Neural progenitor cell (in vitro differentiated cells): Measurements from ENCODE around the gene EEF1G. TPM values are rescaled to one million over a fixed set of nuclear protein-coding genes. Genes with fewer than 3 reads are reported as not detected.

Experiments
- DNase-seq: peaks from one replicate; pipeline ENCODE4 v3.0.0-alpha.2; 2016; ENCODE audit warnings: low spot score
- H2AFZ ChIP-seq: fragments of 200-600 bp; sonication (generic); replicated peaks from 2 replicates; pipeline ENCODE4 v1.6.1; 2016; ENCODE audit warnings: antibody characterized with exemption
- H3F3A ChIP-seq: fragments of 200-600 bp; sonication (generic); 2 replicates; pipeline ENCODE4 v1.6.1; 2016; ENCODE audit warnings: antibody characterized with exemption, low read depth
- H3K27ac ChIP-seq: fragments of 200-600 bp; sonication (generic); 2 replicates; pipeline ENCODE4 v1.5.1; 2016; ENCODE audit warnings: mild to moderate bottlenecking
- H3K27me3 ChIP-seq: fragments of 200-600 bp; sonication (generic); 2 replicates; pipeline ENCODE4 v1.6.1; 2016; ENCODE audit warnings: mild to moderate bottlenecking, moderate library complexity
- H3K36me3 ChIP-seq: fragments of 200-600 bp; sonication (generic); 2 replicates; pipeline ENCODE4 v1.5.1; 2016
- H3K4me1 ChIP-seq: fragments of 200-600 bp; sonication (generic); 2 replicates; pipeline ENCODE4 v1.6.1; 2016; ENCODE audit warnings: mixed run types
- H3K4me2 ChIP-seq: fragments of 200-600 bp; sonication (generic); 2 replicates; pipeline ENCODE4 v1.6.1; 2016
- H3K4me3 ChIP-seq: fragments of 200-600 bp; sonication (generic); 2 replicates; pipeline ENCODE4 v1.5.1; 2016
- H3K79me2 ChIP-seq: fragments of 200-600 bp; sonication (generic); 2 replicates; pipeline ENCODE4 v1.6.1; 2016; ENCODE audit warnings: low read depth
- H3K9ac ChIP-seq: fragments of 200-600 bp; sonication (generic); 2 replicates; pipeline ENCODE4 v1.6.1; 2016
- H3K9me3 ChIP-seq: fragments of 200-600 bp; sonication (generic); 2 replicates; pipeline ENCODE4 v1.5.1; 2016; ENCODE audit warnings: low read depth
- H4K20me1 ChIP-seq: fragments of 200-600 bp; sonication (generic); 2 replicates; pipeline ENCODE4 v1.6.1; 2016; ENCODE audit warnings: low read depth
- H3K27ac Mint-ChIP-seq: 3 replicates; pipeline ENCODE4 v1.8.0; 2021; ENCODE audit warnings: mixed read lengths
- H3K27me3 Mint-ChIP-seq: 2 replicates; pipeline ENCODE4 v1.8.0; 2022; ENCODE audit warnings: low read depth, mild to moderate bottlenecking, inconsistent platforms, moderate library complexity, mixed read lengths; ENCODE audit not compliant: insufficient read depth
- H3K36me3 Mint-ChIP-seq: 3 replicates; pipeline ENCODE4 v1.8.0; 2021; ENCODE audit warnings: mixed read lengths
- H3K4me1 Mint-ChIP-seq: 3 replicates; pipeline ENCODE4 v1.8.0; 2021; ENCODE audit warnings: mixed read lengths
- H3K4me3 Mint-ChIP-seq: 3 replicates; pipeline ENCODE4 v1.8.0; 2021; ENCODE audit warnings: mild to moderate bottlenecking, moderate library complexity, mixed read lengths
- H3K9me3 Mint-ChIP-seq: 3 replicates; pipeline ENCODE4 v1.8.0; 2020; ENCODE audit warnings: mixed read lengths
- CTCF ChIP-seq: fragments of 200-600 bp; sonication (generic); IDR thresholded peaks from 2 replicates; pipeline ENCODE4 v1.5.1; 2017; ENCODE audit warnings: antibody characterized with exemption, mild to moderate bottlenecking
- EZH2 ChIP-seq: fragments of 200-600 bp; sonication (generic); IDR thresholded peaks from 2 replicates; pipeline ENCODE4 v1.6.1; 2017; ENCODE audit warnings: antibody characterized with exemption, mild to moderate bottlenecking, moderate library complexity
- EZH2phosphoT487 ChIP-seq: fragments of 200-600 bp; sonication (generic); IDR thresholded peaks from 2 replicates; pipeline ENCODE4 v1.6.1; 2017; ENCODE audit warnings: antibody characterized with exemption
- total RNA-seq: library from RNA; depleted of rRNA; stranded (reverse); fragments of >200 nt; gene quantifications from 2 replicates; pipeline ENCODE4 v1.2.3, GENCODE V29; 2015; ENCODE audit warnings: low replicate concordance

The EEF1G gene
- total RNA-seq, 1 donor from 2014 or later = 2,358 TPM

- H3F3A ChIP-seq = peaks cover 94% of the 10 kb centered on the region
- TF ChIP-seq EZH2phosphoT487 (no peak), CTCF (no peak), EZH2 (no peak)
- H3K4me3 Mint-ChIP-seq = peak overlapping the region; percentile 60
- peak overlapping the region; percentile 71 for H3K27ac ChIP-seq
- peaks cover 10% of the 10 kb centered on the region for H3K36me3 ChIP-seq
- H3K9ac ChIP-seq = no peak overlapping the region
- peaks cover 30% of the 10 kb centered on the region for H4K20me1 ChIP-seq
- no peak overlapping the region for H3K4me3 ChIP-seq
- no peaks in the 10 kb centered on the region for H3K27me3 ChIP-seq
- H3K79me2 ChIP-seq = peaks cover 19% of the 10 kb centered on the region
- peak; percentile 85 for DNase-seq
- H3K27me3 Mint-ChIP-seq = peaks cover 3% of the 10 kb centered on the region
- peak overlapping the region; percentile 96 for H3K27ac Mint-ChIP-seq
- H3K9me3 ChIP-seq = no peaks in the 10 kb centered on the region
- peaks cover 65% of the 10 kb centered on the region for H3K4me1 ChIP-seq
- peaks cover 19% of the 10 kb centered on the region for H3K36me3 Mint-ChIP-seq
- no peak overlapping the region for H3K4me2 ChIP-seq
- H3K4me1 Mint-ChIP-seq = peaks cover 66% of the 10 kb centered on the region
- H2AFZ ChIP-seq = no peak overlapping the region
- H3K9me3 Mint-ChIP-seq = no peaks in the 10 kb centered on the region
These were observed 17.4 kb downstream of the EEF1G start for GRCh38 chr11:62556108-62556874.

- Mint-ChIP-seq H3K36me3 (peaks cover 19% of the 10 kb centered on the region), H3K4me1 (peaks cover 72% of the 10 kb centered on the region), H3K27ac (peak overlapping the region; percentile 68), H3K4me3 (no peak overlapping the region), H3K27me3 (peaks cover 3% of the 10 kb centered on the region), H3K9me3 (no peaks in the 10 kb centered on the region)
- Histone ChIP-seq H3K27ac (peak overlapping the region; percentile 71), H3K36me3 (peaks cover 10% of the 10 kb centered on the region), H3K9me3 (no peaks in the 10 kb centered on the region), H3K79me2 (peaks cover 19% of the 10 kb centered on the region), H4K20me1 (peaks cover 23% of the 10 kb centered on the region), H3K27me3 (no peaks in the 10 kb centered on the region), H3K4me2 (no peak overlapping the region), H3K4me1 (peaks cover 69% of the 10 kb centered on the region), H3F3A (peaks cover 91% of the 10 kb centered on the region), H3K4me3 (no peak overlapping the region), H2AFZ (no peak overlapping the region), H3K9ac (no peak overlapping the region)
- peak; percentile 49 for DNase-seq
- TF ChIP-seq EZH2phosphoT487 (no peak), CTCF (no peak), EZH2 (no peak)
These were observed 18.1 kb downstream of the EEF1G start for GRCh38 chr11:62555464-62556107.

- Histone ChIP-seq H3K27me3 (no peaks in the 10 kb centered on the region), H3K4me3 (no peak overlapping the region), H3K27ac (no peak overlapping the region), H3K4me1 (peaks cover 60% of the 10 kb centered on the region), H3K4me2 (no peak overlapping the region), H2AFZ (no peak overlapping the region), H3F3A (peaks cover 83% of the 10 kb centered on the region), H3K9ac (no peak overlapping the region), H3K36me3 (peaks cover 10% of the 10 kb centered on the region), H3K79me2 (peaks cover 13% of the 10 kb centered on the region), H3K9me3 (no peaks in the 10 kb centered on the region), H4K20me1 (peaks cover 14% of the 10 kb centered on the region)
- no peak overlapping the region for H3K4me3 Mint-ChIP-seq
- DNase-seq = peak; percentile 44
- H3K4me1 Mint-ChIP-seq = peaks cover 74% of the 10 kb centered on the region
- peaks cover 9% of the 10 kb centered on the region for H3K27me3 Mint-ChIP-seq
- TF ChIP-seq CTCF (no peak), EZH2phosphoT487 (no peak), EZH2 (no peak)
- no peaks in the 10 kb centered on the region for H3K9me3 Mint-ChIP-seq
- peaks cover 14% of the 10 kb centered on the region for H3K36me3 Mint-ChIP-seq
- H3K27ac Mint-ChIP-seq = peak overlapping the region; percentile 63
These were observed 19.1 kb downstream of the EEF1G start for GRCh38 chr11:62554387-62555167.
